Effector memory CD8-positive, alpha-beta T cell (primary cell): Measurements from ENCODE around the gene NBPF14.
"Not testable (repeated sequence)": the region's sequence is repeated elsewhere in the genome, so short reads cannot be mapped to it uniquely, and the experiment has no call there.

ENCODE experiments used
- ATAC-seq: fragments of 150-1000 bp; cut with Tn5 transposase; replicated peaks from 2 replicates; pipeline ENCODE4 v1.10.0; 2021; ENCODE audit warnings: mild to moderate bottlenecking, moderate library complexity
- DNase-seq, 3 experiments: peaks; one replicate each; pipeline ENCODE4 v3.0.0; 2021
- H3K27ac Mint-ChIP-seq, 2 donors: one replicate each; pipeline ENCODE4 v1.8.0; 2022; ENCODE audit warnings: mild to moderate bottlenecking in 2 of 2, mixed read lengths in 2 of 2, moderate library complexity in 2 of 2
- H3K27me3 Mint-ChIP-seq, 2 donors: one replicate each; pipeline ENCODE4 v1.8.0; 2022; ENCODE audit warnings: mixed read lengths in 2 of 2
- H3K36me3 Mint-ChIP-seq: one replicate; pipeline ENCODE4 v1.8.0; 2022; ENCODE audit warnings: mild to moderate bottlenecking, moderate library complexity, mixed read lengths; ENCODE audit not compliant: insufficient read depth
- H3K4me1 Mint-ChIP-seq, 2 donors: one replicate each; pipeline ENCODE4 v1.8.0; 2022; ENCODE audit warnings: low read depth in 2 of 2, mixed read lengths in 2 of 2
- H3K4me3 Mint-ChIP-seq, 2 donors: one replicate each; pipeline ENCODE4 v1.8.0; 2022; ENCODE audit warnings: mild to moderate bottlenecking in 2 of 2, mixed read lengths in 2 of 2, moderate library complexity in 2 of 2
- H3K9me3 Mint-ChIP-seq, 2 donors: one replicate each; pipeline ENCODE4 v1.8.0; 2022; ENCODE audit warnings: mixed read lengths in 2 of 2

Gene NBPF14

GRCh38 chr1:148522072-148522471 lies 73.7 kb downstream of the NBPF14 start:
- Mint-ChIP-seq H3K27ac (peak overlapping the region; percentile 98 to 99), H3K4me3 (peak overlapping the region; percentile 73 to 95), H3K36me3 (peaks cover 29% of the 10 kb centered on the region)
- not testable (repeated sequence) for H3K4me1 Mint-ChIP-seq, H3K9me3 Mint-ChIP-seq, H3K27me3 Mint-ChIP-seq
- DNase-seq = peak; percentile 69 to 72 (median 71)
- ATAC-seq = peak; percentile 53

GRCh38 chr1:148514310-148514709 lies 81.5 kb downstream of the NBPF14 start:
- not testable (repeated sequence) for H3K36me3 Mint-ChIP-seq, ATAC-seq, H3K4me3 Mint-ChIP-seq, H3K9me3 Mint-ChIP-seq, H3K27ac Mint-ChIP-seq, DNase-seq, H3K27me3 Mint-ChIP-seq, H3K4me1 Mint-ChIP-seq

DNA sequence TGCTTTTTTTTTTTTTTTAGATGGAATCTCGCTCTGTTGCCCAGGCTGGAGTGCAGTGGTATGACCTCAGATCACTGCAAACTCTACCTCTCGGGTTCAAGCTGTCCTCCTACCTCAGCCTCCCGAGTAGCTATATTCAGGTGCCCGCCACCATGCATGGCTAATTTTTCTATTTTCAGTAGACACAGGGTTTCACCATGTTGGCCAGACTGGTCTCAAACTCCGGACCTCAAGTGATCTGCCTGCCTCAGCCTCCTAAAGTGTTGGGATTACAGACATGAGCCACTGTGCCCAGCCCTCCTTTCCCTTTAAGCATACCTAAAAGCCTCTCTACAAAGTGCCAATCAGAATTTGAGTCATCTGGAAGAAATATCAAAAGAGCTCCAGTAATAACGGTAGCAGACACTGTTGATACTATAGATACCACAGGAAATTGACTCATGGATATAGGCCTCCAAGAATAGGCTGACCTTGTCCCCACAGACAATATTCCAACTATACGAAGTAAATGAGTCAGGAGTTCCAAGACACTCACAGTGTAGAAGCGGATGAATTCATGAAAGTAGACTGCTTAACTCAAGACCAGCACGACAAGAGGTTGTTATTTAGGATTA lies 83.1 kb downstream of the NBPF14 start:
- H3K27ac Mint-ChIP-seq, H3K36me3 Mint-ChIP-seq, H3K4me1 Mint-ChIP-seq, H3K9me3 Mint-ChIP-seq, DNase-seq, H3K27me3 Mint-ChIP-seq, ATAC-seq: not testable (repeated sequence)
- peak overlapping the region in 1 of 2 donors; percentile 18 for H3K4me3 Mint-ChIP-seq

GRCh38 chr1:148493933-148494332 lies 101.9 kb downstream of the NBPF14 start:
- not testable (repeated sequence) for H3K9me3 Mint-ChIP-seq, DNase-seq, H3K27ac Mint-ChIP-seq, ATAC-seq, H3K4me3 Mint-ChIP-seq, H3K27me3 Mint-ChIP-seq, H3K4me1 Mint-ChIP-seq, H3K36me3 Mint-ChIP-seq

DNA sequence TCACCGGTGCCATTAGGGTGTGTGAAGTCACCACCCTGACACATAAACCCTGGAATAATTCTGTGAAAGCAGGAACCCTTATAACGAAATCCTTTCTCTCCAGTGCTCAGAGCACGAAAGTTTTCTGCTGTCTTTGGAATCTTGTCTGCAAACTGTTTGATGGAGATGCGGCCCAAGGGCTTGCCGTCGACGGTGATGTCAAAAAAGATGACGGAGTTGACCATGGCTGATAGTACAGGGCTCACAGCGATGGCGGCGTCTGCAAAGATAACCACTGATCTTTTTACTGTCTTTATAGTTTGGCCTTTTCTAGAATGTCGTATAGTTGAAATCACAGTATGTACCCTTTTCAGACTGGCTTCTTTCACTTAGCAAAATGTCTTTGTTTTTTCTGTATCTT lies 112.8 kb downstream of the NBPF14 start, which contains the start of gene PPIAL4G:
Gene PPIAL4G (minus strand): TSS at position 274 of the 400 bp plus-strand sequence. CDS start 50 bp downstream, at position 224.
- not testable (repeated sequence) for ATAC-seq, H3K27ac Mint-ChIP-seq, H3K27me3 Mint-ChIP-seq, H3K9me3 Mint-ChIP-seq, H3K4me1 Mint-ChIP-seq, DNase-seq, H3K36me3 Mint-ChIP-seq
- peak within 1 kb of the TSS in 1 of 2 donors; percentile 19 for H3K4me3 Mint-ChIP-seq
